PC-9 (cell line): Measurements from ENCODE around the gene MID2. TPM values are rescaled to one million over a fixed set of nuclear protein-coding genes. Genes with fewer than 3 reads are reported as not detected.
"Not testable (repeated sequence)": the region's sequence is repeated elsewhere in the genome, so short reads cannot be mapped to it uniquely, and the experiment has no call there.

ENCODE experiments used
- BruUV-seq: library from RNA; stranded (reverse); fragments of 400-500 nt; replicated peaks from 2 replicates; lab custom pipeline; 2021; lab: Mats Ljungman, UMichigan
- CTCF ChIA-PET: fragments of 300-600 bp; sonication (Branson Sonifier 250); formaldehyde crosslinking; loops from one replicate; lab custom pipeline; 2022; ENCODE audit warnings: antibody characterized with exemption; lab: Charles Lee
- POLR2A ChIA-PET: fragments of 300-600 bp; sonication (Branson Sonifier 250); formaldehyde crosslinking; loops from one replicate; lab custom pipeline; 2022; ENCODE audit warnings: antibody characterized with exemption; ENCODE audit not compliant: unreplicated experiment; lab: Charles Lee
- DNase-seq, 2 experiments: peaks; one replicate each; pipeline versions ENCODE4 v3.0.0 to v3.0.0-alpha.2; 2015 to 2022; ENCODE audit warnings: mixed read lengths in 1 of 2
- H2AFZ ChIP-seq: fragments of 200-600 bp; sonication (generic); 2 replicates; pipeline ENCODE4 v1.8.1; 2017; ENCODE audit warnings: antibody characterized with exemption
- H3F3A ChIP-seq: fragments of 200-600 bp; sonication (generic); 2 replicates; pipeline ENCODE4 v1.8.1; 2017; ENCODE audit warnings: antibody characterized with exemption, mild to moderate bottlenecking, low read depth; ENCODE audit not compliant: insufficient read depth
- H3K27ac ChIP-seq: fragments of 200-600 bp; sonication (generic); 2 replicates; pipeline ENCODE4 v1.6.1; 2016; ENCODE audit warnings: mixed run types
- H3K27me3 ChIP-seq: fragments of 200-600 bp; sonication (generic); 2 replicates; pipeline ENCODE4 v1.6.1; 2016; ENCODE audit warnings: low read depth, mixed run types; ENCODE audit not compliant: insufficient read depth
- H3K36me3 ChIP-seq: fragments of 200-600 bp; sonication (generic); 2 replicates; pipeline ENCODE4 v1.6.1; 2016; ENCODE audit warnings: low read depth, mixed run types
- H3K4me1 ChIP-seq: fragments of 200-600 bp; sonication (generic); replicated peaks from 2 replicates; pipeline ENCODE4 v1.6.1; 2016; ENCODE audit warnings: mixed run types; ENCODE audit not compliant: insufficient read depth
- H3K4me2 ChIP-seq: fragments of 200-600 bp; sonication (generic); 2 replicates; pipeline ENCODE4 v1.6.1; 2017; ENCODE audit warnings: mixed run types
- H3K4me3 ChIP-seq: fragments of 200-600 bp; sonication (generic); 2 replicates; pipeline ENCODE4 v1.6.1; 2016; ENCODE audit warnings: mixed run types
- H3K79me2 ChIP-seq: fragments of 200-600 bp; sonication (generic); 2 replicates; pipeline ENCODE4 v1.6.1; 2017; ENCODE audit warnings: low read depth, mixed run types
- H3K9me2 ChIP-seq: fragments of 200-600 bp; sonication (generic); 2 replicates; pipeline ENCODE4 v1.8.1; 2017; ENCODE audit warnings: mild to moderate bottlenecking; ENCODE audit not compliant: insufficient read depth
- H3K9me3 ChIP-seq: fragments of 200-600 bp; sonication (generic); 2 replicates; pipeline ENCODE4 v1.8.1; 2016; ENCODE audit warnings: low read depth; ENCODE audit not compliant: insufficient read depth
- H4K20me1 ChIP-seq: fragments of 200-600 bp; sonication (generic); 2 replicates; pipeline ENCODE4 v1.8.1; 2017; ENCODE audit not compliant: insufficient read depth
- EZH2 ChIP-seq: fragments of 200-600 bp; sonication (generic); IDR thresholded peaks from 2 replicates; pipeline ENCODE4 v1.8.0; 2017; ENCODE audit warnings: antibody characterized with exemption, low read depth
- intact Hi-C: fragments of 100-400 bp; cut with micrococcal nuclease; formaldehyde crosslinking; loops from one replicate; pipeline ENCODE4 v1.10.0; 2022; ENCODE audit not compliant: unreplicated experiment
- total RNA-seq: library from RNA; stranded (reverse); gene quantifications from 2 replicates; pipeline ENCODE4 v1.2.3, GENCODE V29; 2021
- TF ChIP-seq, protein P1 (sequence below): fragments of 200-600 bp; sonication (generic); conservative IDR thresholded peaks from 2 replicates; pipeline ENCODE4 v1.6.1; 2017; ENCODE audit warnings: mixed run types, antibody characterized with exemption, mild to moderate bottlenecking, moderate library complexity

The MID2 gene
- total RNA-seq, 1 experiment from 2014 or later, result 1.0 TPM

DNA sequence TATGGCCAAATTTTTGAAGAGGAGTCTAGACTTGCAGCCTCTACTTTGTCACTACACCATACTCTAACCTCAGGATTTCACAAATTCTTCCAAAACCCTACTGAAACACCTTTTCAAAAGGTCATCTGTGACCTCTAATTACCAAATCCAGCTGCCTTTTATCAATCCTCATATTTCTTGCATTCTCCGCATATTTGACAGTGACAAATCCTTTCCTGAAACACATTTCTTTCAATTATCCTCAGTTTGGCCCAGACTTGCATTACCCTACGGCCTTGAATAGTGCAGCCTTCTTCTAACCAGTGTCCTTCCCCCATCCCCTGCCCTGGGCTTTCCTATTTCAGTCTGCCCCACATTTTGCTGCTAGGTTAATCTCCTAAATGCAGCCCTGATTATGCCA is 25.5 kb downstream of the MID2 start:
- peaks cover 7% of the 10 kb centered on the region; the same call in 1 of the 2 replicates for H3K4me1 ChIP-seq
- no peaks in the 10 kb centered on the region for H3F3A ChIP-seq
- no peak overlapping the region for H3K27ac ChIP-seq
- ChIA-PET CTCF (no interaction called here), POLR2A (no interaction called here)
- no TSS peak for BruUV-seq
- no peak overlapping the region for H3K4me3 ChIP-seq
- TF ChIP-seq, protein P1, sequence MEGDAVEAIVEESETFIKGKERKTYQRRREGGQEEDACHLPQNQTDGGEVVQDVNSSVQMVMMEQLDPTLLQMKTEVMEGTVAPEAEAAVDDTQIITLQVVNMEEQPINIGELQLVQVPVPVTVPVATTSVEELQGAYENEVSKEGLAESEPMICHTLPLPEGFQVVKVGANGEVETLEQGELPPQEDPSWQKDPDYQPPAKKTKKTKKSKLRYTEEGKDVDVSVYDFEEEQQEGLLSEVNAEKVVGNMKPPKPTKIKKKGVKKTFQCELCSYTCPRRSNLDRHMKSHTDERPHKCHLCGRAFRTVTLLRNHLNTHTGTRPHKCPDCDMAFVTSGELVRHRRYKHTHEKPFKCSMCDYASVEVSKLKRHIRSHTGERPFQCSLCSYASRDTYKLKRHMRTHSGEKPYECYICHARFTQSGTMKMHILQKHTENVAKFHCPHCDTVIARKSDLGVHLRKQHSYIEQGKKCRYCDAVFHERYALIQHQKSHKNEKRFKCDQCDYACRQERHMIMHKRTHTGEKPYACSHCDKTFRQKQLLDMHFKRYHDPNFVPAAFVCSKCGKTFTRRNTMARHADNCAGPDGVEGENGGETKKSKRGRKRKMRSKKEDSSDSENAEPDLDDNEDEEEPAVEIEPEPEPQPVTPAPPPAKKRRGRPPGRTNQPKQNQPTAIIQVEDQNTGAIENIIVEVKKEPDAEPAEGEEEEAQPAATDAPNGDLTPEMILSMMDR, result no peak
- no peak for TF ChIP-seq EZH2
- H3K9me2 ChIP-seq, result no peaks in the 10 kb centered on the region; the same call in 1 of the 2 replicates
- H4K20me1 ChIP-seq, result no peaks in the 10 kb centered on the region
- H3K36me3 ChIP-seq, result no peaks in the 10 kb centered on the region
- no peak overlapping the region for H3K4me2 ChIP-seq
- no peaks in the 10 kb centered on the region for H3K27me3 ChIP-seq
- DNase-seq, result no peak
- H2AFZ ChIP-seq, result no peak overlapping the region
- H3K79me2 ChIP-seq, result no peaks in the 10 kb centered on the region
- no peaks in the 10 kb centered on the region; the same call in 1 of the 2 replicates for H3K9me3 ChIP-seq
- intact Hi-C loops, result no loop called here

DNA sequence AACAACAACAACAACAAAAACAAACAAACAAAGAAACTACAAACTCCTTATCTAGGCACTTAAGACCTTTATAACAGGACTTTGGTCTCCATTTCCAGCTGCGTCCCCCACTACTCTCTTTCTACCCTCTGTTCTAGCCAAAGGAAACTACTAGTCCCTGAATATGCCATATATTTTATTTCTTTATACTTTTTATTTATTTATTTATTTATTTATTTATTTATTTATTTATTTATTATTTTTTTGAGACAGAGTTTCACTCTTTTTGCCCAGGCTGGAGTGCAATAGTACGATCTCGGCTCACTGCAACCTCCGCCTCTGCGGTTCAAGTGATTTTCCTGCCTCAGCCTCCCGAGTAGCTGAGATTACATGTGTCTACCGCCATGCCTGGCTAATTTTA is 26.0 kb downstream of the MID2 start:
- H3K4me2 ChIP-seq, H3K9me3 ChIP-seq, H3F3A ChIP-seq, H3K79me2 ChIP-seq, H3K27me3 ChIP-seq, BruUV-seq, H3K9me2 ChIP-seq, DNase-seq, H3K4me3 ChIP-seq, H4K20me1 ChIP-seq, POLR2A ChIA-PET, H2AFZ ChIP-seq, H3K27ac ChIP-seq, H3K4me1 ChIP-seq, CTCF ChIA-PET, H3K36me3 ChIP-seq, intact Hi-C loops: not testable (repeated sequence)

DNA sequence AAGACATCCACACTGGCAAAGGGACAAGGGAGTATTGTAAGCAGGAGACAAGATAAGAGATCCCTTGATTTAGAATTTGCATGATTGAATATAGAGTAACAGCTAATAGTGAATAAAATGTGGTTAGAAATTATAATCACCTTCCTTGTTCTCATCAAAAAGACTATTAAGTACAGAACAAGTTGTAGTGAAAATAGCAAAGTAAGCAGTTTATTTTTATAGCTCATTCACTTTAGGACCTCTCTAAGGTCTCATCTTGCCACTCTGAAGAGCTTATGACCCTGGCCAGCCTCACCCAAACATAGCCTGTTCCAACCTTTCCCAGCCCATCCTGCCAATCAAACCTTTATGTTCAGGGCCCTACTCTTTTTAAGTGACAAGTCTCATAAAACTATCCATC is 30.6 kb downstream of the MID2 start:
- Histone ChIP-seq H3K27me3 (no peaks in the 10 kb centered on the region), H3K36me3 (no peaks in the 10 kb centered on the region), H3K4me3 (no peak overlapping the region), H3K27ac (no peak overlapping the region), H3K9me3 (no peaks in the 10 kb centered on the region), H3K4me2 (no peak overlapping the region), H3K4me1 (0 out of 2 replicates have a peak, but pooled peaks cover 3% of the 10 kb centered on the region), H3K79me2 (no peaks in the 10 kb centered on the region), H3F3A (no peaks in the 10 kb centered on the region), H4K20me1 (no peaks in the 10 kb centered on the region), H3K9me2 (no peaks in the 10 kb centered on the region; the same call in 1 of the 2 replicates), H2AFZ (no peak overlapping the region)
- no TSS peak for BruUV-seq
- ChIA-PET CTCF (no interaction called here), POLR2A (no interaction called here)
- no peak for TF ChIP-seq EZH2
- TF ChIP-seq, protein P1, result no peak
- intact Hi-C loops, result no loop called here
- no peak for DNase-seq

DNA sequence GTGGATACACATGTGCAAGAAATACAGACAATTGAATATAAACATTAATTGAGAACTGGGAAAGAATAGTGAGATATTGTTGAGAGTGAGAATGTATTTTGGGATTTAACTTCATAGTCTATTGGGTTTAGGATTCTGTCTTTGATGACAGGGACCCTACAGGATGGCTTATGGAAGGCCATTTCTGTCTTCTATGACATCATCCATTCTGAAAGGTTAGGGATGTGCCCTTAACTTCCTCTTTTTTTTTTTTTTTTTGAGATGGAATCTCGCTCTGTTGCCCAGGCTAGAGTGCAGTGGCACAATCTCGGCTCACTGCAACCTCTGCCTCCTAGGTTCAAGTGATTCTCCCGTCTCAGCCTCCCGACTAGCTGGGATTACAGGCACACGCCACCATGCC is 31.4 kb downstream of the MID2 start:
- H4K20me1 ChIP-seq, H3K79me2 ChIP-seq, H3K4me3 ChIP-seq, H3F3A ChIP-seq, CTCF ChIA-PET, H2AFZ ChIP-seq, H3K27ac ChIP-seq, BruUV-seq, H3K9me2 ChIP-seq, POLR2A ChIA-PET, H3K4me2 ChIP-seq, H3K4me1 ChIP-seq, intact Hi-C loops, H3K27me3 ChIP-seq, H3K9me3 ChIP-seq, DNase-seq, H3K36me3 ChIP-seq: not testable (repeated sequence)
